ENCODE data around the gene TBCD.

The TBCD gene

DNA sequence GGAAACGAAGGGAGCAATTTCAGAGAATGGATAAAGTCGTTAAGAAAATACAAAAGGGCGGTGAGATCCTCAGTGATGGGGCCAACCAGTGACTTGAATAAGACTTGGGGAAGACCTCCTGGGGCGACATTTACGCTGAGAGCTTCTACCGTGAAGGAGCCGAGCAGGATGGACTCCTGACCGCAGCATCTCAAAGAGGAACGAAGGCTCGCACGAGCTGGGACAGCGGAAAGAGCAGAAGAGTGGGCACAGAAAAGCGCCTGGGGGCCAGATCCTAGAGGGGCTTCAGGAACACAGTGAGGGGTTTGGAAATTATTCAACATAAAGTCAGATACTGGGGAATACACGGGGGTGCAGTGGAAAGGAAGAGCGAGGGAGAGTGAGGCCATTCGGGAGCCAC is 70.4 kb downstream of the TBCD start:
- Histone ChIP-seq H3K9me3 (ENCODE audit: control insufficient read depth, insufficient read depth, low read length) (no peaks in the 10 kb centered on the region; the same call in 1 of the 2 replicates), H3K27ac (ENCODE audit: low read length) (no peak overlapping the region), H3K27me3 (ENCODE audit: control insufficient read depth, insufficient read depth, low read length) (no peaks in the 10 kb centered on the region), H3K4me3 (ENCODE audit: low read length) (no peak overlapping the region), H3K36me3 (ENCODE audit: control insufficient read depth, insufficient read depth, low read length) (peaks cover 9% of the 10 kb centered on the region; the same call in 1 of the 2 replicates), H3K4me1 (ENCODE audit: control insufficient read depth, insufficient read depth, low read length) (peaks cover 1% of the 10 kb centered on the region; the same call in 1 of the 2 replicates)
- DNase-seq (ENCODE audit: low read depth, low spot score), result no peak
- no CpG with 5 or more reads among the region's 16 CpGs for WGBS (ENCODE audit: insufficient coverage, insufficient read length)

- H3K9me3 ChIP-seq (ENCODE audit: control insufficient read depth, insufficient read depth, low read length), result no peaks in the 10 kb centered on the region; the same call in 1 of the 2 replicates
- peaks cover 10% of the 10 kb centered on the region; the same call in 1 of the 2 replicates for H3K36me3 ChIP-seq (ENCODE audit: control insufficient read depth, insufficient read depth, low read length)
- H3K27ac ChIP-seq (ENCODE audit: low read length), result no peak overlapping the region
- DNase-seq (ENCODE audit: low read depth, low spot score), result no peak
- H3K4me1 ChIP-seq (ENCODE audit: control insufficient read depth, insufficient read depth, low read length), result peaks cover 1% of the 10 kb centered on the region; the same call in 1 of the 2 replicates
- WGBS (ENCODE audit: insufficient coverage, insufficient read length), result no CpG with 5 or more reads among the region's 5 CpGs
- no peak overlapping the region for H3K4me3 ChIP-seq (ENCODE audit: low read length)
- H3K27me3 ChIP-seq (ENCODE audit: control insufficient read depth, insufficient read depth, low read length), result no peaks in the 10 kb centered on the region
Observed at GRCh38 chr17:82823004-82823403, 71.1 kb downstream of the TBCD start.

- no peak overlapping the region for H3K27ac ChIP-seq (ENCODE audit: low read length)
- peaks cover 6% of the 10 kb centered on the region; the same call in 1 of the 2 replicates for H3K36me3 ChIP-seq (ENCODE audit: control insufficient read depth, insufficient read depth, low read length)
- DNase-seq (ENCODE audit: low read depth, low spot score), result no peak
- WGBS (ENCODE audit: insufficient coverage, insufficient read length), result no CpG with 5 or more reads among the region's 8 CpGs
- H3K27me3 ChIP-seq (ENCODE audit: control insufficient read depth, insufficient read depth, low read length), result no peaks in the 10 kb centered on the region
- no peaks in the 10 kb centered on the region for H3K9me3 ChIP-seq (ENCODE audit: control insufficient read depth, insufficient read depth, low read length)
- no peak overlapping the region for H3K4me3 ChIP-seq (ENCODE audit: low read length)
- peaks cover 1% of the 10 kb centered on the region; the same call in 1 of the 2 replicates for H3K4me1 ChIP-seq (ENCODE audit: control insufficient read depth, insufficient read depth, low read length)
Observed at GRCh38 chr17:82825540-82826124, 73.8 kb downstream of the TBCD start.

GRCh38 chr17:82826211-82826610 is 74.3 kb downstream of the TBCD start:
- Histone ChIP-seq H3K4me1 (ENCODE audit: control insufficient read depth, insufficient read depth, low read length) (peaks cover 1% of the 10 kb centered on the region; the same call in 1 of the 2 replicates), H3K27me3 (ENCODE audit: control insufficient read depth, insufficient read depth, low read length) (no peaks in the 10 kb centered on the region), H3K9me3 (ENCODE audit: control insufficient read depth, insufficient read depth, low read length) (no peaks in the 10 kb centered on the region), H3K4me3 (ENCODE audit: low read length) (no peak overlapping the region), H3K36me3 (ENCODE audit: control insufficient read depth, insufficient read depth, low read length) (peaks cover 6% of the 10 kb centered on the region; the same call in 1 of the 2 replicates), H3K27ac (ENCODE audit: low read length) (no peak overlapping the region)
- DNase-seq (ENCODE audit: low read depth, low spot score), result no peak

DNA sequence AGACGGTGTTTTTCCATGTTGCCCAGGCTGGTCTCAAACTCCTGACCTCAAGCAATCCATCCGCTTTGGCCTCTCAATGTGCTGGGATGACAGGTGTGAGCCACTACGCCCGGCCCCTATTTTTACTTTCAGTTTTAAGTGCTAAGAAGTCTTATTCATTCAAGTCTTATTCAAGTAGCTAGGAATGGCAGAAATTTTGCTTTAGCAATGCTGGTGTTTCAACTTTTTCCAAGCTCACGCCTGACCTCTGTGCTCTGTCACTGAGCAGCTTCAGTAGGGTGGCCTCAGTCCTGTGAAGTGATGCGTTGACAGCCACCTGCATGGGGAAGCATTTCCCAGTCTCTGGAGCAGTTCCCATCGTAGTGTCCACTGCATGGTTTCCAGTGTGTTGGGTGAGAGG is 75.1 kb downstream of the TBCD start:
- Histone ChIP-seq H3K9me3 (ENCODE audit: control insufficient read depth, insufficient read depth, low read length) (no peaks in the 10 kb centered on the region), H3K4me3 (ENCODE audit: low read length) (no peak overlapping the region), H3K4me1 (ENCODE audit: control insufficient read depth, insufficient read depth, low read length) (peaks cover 1% of the 10 kb centered on the region; the same call in 1 of the 2 replicates), H3K36me3 (ENCODE audit: control insufficient read depth, insufficient read depth, low read length) (peaks cover 6% of the 10 kb centered on the region; the same call in 1 of the 2 replicates), H3K27me3 (ENCODE audit: control insufficient read depth, insufficient read depth, low read length) (no peaks in the 10 kb centered on the region), H3K27ac (ENCODE audit: low read length) (no peak overlapping the region)
- WGBS (ENCODE audit: insufficient coverage, insufficient read length), result no CpG with 5 or more reads among the region's 7 CpGs
- no peak for DNase-seq (ENCODE audit: low read depth, low spot score)

- no peaks in the 10 kb centered on the region for H3K4me1 ChIP-seq (ENCODE audit: control insufficient read depth, insufficient read depth, low read length)
- H3K27me3 ChIP-seq (ENCODE audit: control insufficient read depth, insufficient read depth, low read length), result no peaks in the 10 kb centered on the region
- no peak overlapping the region for H3K27ac ChIP-seq (ENCODE audit: low read length)
- WGBS (ENCODE audit: insufficient coverage, insufficient read length), result no CpG with 5 or more reads among the region's 26 CpGs
- H3K9me3 ChIP-seq (ENCODE audit: control insufficient read depth, insufficient read depth, low read length), result no peaks in the 10 kb centered on the region
- no peak overlapping the region for H3K4me3 ChIP-seq (ENCODE audit: low read length)
- DNase-seq (ENCODE audit: low read depth, low spot score), result no peak
- H3K36me3 ChIP-seq (ENCODE audit: control insufficient read depth, insufficient read depth, low read length), result peaks cover 8% of the 10 kb centered on the region; the same call in 1 of the 2 replicates
Observed at GRCh38 chr17:82828875-82829487, 77.1 kb downstream of the TBCD start.

GRCh38 chr17:82830249-82830661 is 78.4 kb downstream of the TBCD start:
- no peak overlapping the region for H3K4me3 ChIP-seq (ENCODE audit: low read length)
- H3K9me3 ChIP-seq (ENCODE audit: control insufficient read depth, insufficient read depth, low read length), result no peaks in the 10 kb centered on the region
- H3K27me3 ChIP-seq (ENCODE audit: control insufficient read depth, insufficient read depth, low read length), result no peaks in the 10 kb centered on the region
- no CpG with 5 or more reads among the region's 22 CpGs for WGBS (ENCODE audit: insufficient coverage, insufficient read length)
- no peaks in the 10 kb centered on the region for H3K4me1 ChIP-seq (ENCODE audit: control insufficient read depth, insufficient read depth, low read length)
- peaks cover 8% of the 10 kb centered on the region; the same call in 1 of the 2 replicates for H3K36me3 ChIP-seq (ENCODE audit: control insufficient read depth, insufficient read depth, low read length)
- no peak overlapping the region for H3K27ac ChIP-seq (ENCODE audit: low read length)
- no peak for DNase-seq (ENCODE audit: low read depth, low spot score)

DNA sequence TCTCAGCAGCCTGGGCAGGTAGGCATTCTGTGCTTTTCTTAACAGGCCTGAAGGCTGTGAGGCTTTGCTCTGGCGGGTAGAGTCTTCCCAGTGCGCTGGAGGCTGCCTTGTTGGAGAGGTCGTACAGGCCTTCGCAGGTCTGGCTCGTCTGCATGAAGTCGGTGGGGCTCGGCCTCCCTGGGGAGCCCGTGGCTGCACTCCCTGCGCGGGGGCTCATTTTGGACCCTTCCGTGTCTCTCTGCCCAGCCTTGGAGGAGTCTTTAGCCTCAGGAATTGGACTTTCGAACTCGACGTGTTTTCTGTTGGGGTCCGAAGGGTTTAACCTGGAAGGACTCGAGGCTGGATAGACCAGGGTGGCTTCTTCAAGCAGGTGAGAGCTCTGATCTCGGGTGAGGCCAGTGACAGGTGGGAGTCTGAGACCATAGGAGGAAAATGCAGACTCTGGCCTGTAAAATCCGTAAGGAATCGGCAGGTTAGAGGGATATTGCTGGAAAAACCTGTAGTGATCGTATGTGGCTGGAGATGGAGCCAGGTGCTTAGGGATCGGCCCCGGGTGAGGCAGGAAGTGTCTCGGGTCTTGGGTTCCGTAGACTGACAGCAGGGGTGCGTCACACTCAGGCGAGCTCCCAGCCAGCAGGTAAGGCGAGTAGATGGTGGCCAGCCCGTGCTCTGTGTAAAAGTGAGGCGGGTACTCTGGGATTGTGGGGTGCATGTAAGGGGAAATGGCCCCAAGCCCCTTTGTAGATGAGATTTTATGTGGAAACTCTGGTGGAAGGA is 79.4 kb downstream of the TBCD start:
- DNase-seq (ENCODE audit: low read depth, low spot score), result no peak
- H3K4me3 ChIP-seq (ENCODE audit: low read length), result no peak overlapping the region
- H3K4me1 ChIP-seq (ENCODE audit: control insufficient read depth, insufficient read depth, low read length), result no peaks in the 10 kb centered on the region
- peaks cover 8% of the 10 kb centered on the region; the same call in 1 of the 2 replicates for H3K36me3 ChIP-seq (ENCODE audit: control insufficient read depth, insufficient read depth, low read length)
- H3K27me3 ChIP-seq (ENCODE audit: control insufficient read depth, insufficient read depth, low read length), result no peaks in the 10 kb centered on the region
- no peaks in the 10 kb centered on the region for H3K9me3 ChIP-seq (ENCODE audit: control insufficient read depth, insufficient read depth, low read length)
- no CpG with 5 or more reads among the region's 29 CpGs for WGBS (ENCODE audit: insufficient coverage, insufficient read length)
- no peak overlapping the region for H3K27ac ChIP-seq (ENCODE audit: low read length)

DNA sequence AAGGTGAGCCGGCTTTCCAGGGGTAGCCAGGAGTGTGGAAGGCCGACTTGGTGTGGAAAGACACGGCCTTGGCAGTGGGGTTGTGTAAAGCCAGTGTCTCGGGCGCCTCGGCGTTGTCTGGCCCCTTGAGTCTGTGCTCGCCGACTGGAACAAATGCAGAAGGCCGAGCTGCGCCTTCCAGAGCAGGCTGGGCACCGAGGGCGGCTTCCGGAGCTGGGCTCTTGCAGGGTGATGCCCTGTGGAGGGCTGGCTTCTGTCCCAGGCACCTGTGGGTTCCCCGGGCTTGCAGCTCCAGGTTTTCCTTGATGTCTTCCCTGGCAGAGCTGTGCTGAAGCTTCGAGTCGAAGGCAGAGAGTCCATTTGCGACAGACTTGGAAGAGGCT is 79.9 kb downstream of the TBCD start:
- DNase-seq (ENCODE audit: low read depth, low spot score), result no peak
- no CpG with 5 or more reads among the region's 18 CpGs for WGBS (ENCODE audit: insufficient coverage, insufficient read length)
- H3K9me3 ChIP-seq (ENCODE audit: control insufficient read depth, insufficient read depth, low read length), result no peaks in the 10 kb centered on the region
- H3K4me3 ChIP-seq (ENCODE audit: low read length), result no peak overlapping the region
- H3K36me3 ChIP-seq (ENCODE audit: control insufficient read depth, insufficient read depth, low read length), result peaks cover 8% of the 10 kb centered on the region; the same call in 1 of the 2 replicates
- no peaks in the 10 kb centered on the region for H3K4me1 ChIP-seq (ENCODE audit: control insufficient read depth, insufficient read depth, low read length)
- H3K27me3 ChIP-seq (ENCODE audit: control insufficient read depth, insufficient read depth, low read length), result no peaks in the 10 kb centered on the region
- no peak overlapping the region for H3K27ac ChIP-seq (ENCODE audit: low read length)

DNA sequence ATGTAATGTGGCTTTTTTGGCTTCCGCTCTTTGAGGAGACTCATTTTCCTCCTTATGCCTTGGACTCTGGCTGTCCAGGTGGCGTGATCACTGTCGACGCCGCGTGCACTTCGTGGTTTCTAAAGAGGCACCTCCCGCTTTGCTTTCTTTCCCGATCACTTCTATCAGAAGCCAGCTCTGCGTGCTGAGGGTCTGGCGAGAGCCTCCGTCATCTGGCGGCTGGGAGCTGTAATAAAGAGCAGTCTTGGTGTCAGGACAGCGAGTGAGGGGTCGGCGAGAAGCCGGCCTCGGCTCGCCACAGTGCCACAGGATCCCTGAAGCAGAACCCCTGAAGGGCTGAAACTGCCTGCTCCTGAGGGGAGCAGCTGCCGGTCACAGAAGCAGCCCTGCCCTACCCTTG is 80.5 kb downstream of the TBCD start:
- Histone ChIP-seq H3K4me1 (ENCODE audit: control insufficient read depth, insufficient read depth, low read length) (no peaks in the 10 kb centered on the region), H3K27ac (ENCODE audit: low read length) (no peak overlapping the region), H3K36me3 (ENCODE audit: control insufficient read depth, insufficient read depth, low read length) (peaks cover 6% of the 10 kb centered on the region; the same call in 1 of the 2 replicates), H3K27me3 (ENCODE audit: control insufficient read depth, insufficient read depth, low read length) (no peaks in the 10 kb centered on the region), H3K9me3 (ENCODE audit: control insufficient read depth, insufficient read depth, low read length) (no peaks in the 10 kb centered on the region), H3K4me3 (ENCODE audit: low read length) (no peak overlapping the region)
- DNase-seq (ENCODE audit: low read depth, low spot score), result no peak
- WGBS (ENCODE audit: insufficient coverage, insufficient read length), result no CpG with 5 or more reads among the region's 20 CpGs

All from iPS DF 6.9 (cell line).